ENCODE measurements around the gene CERS5.
"Not testable (repeated sequence)": the region's sequence is repeated elsewhere in the genome, so short reads cannot be mapped to it uniquely, and the experiment has no call there.

CERS5 gene

GRCh38 chr12:50160643-50161042 lies 6.5 kb downstream of the CERS5 start:
- Histone ChIP-seq H3K4me3 (replicated peaks; ENCODE audit: low read depth, low read length) (no peak overlapping the region), H3K27me3 (replicated peaks; ENCODE audit: control insufficient read depth, insufficient read depth, low read length) (no peaks in the 10 kb centered on the region), H3K36me3 (ENCODE audit: control insufficient read depth, insufficient read depth, low read length) (no peaks in the 10 kb centered on the region)
- no peak for DNase-seq (ENCODE audit: extremely low read depth, insufficient read length)
- TF ChIP-seq, protein P1, sequence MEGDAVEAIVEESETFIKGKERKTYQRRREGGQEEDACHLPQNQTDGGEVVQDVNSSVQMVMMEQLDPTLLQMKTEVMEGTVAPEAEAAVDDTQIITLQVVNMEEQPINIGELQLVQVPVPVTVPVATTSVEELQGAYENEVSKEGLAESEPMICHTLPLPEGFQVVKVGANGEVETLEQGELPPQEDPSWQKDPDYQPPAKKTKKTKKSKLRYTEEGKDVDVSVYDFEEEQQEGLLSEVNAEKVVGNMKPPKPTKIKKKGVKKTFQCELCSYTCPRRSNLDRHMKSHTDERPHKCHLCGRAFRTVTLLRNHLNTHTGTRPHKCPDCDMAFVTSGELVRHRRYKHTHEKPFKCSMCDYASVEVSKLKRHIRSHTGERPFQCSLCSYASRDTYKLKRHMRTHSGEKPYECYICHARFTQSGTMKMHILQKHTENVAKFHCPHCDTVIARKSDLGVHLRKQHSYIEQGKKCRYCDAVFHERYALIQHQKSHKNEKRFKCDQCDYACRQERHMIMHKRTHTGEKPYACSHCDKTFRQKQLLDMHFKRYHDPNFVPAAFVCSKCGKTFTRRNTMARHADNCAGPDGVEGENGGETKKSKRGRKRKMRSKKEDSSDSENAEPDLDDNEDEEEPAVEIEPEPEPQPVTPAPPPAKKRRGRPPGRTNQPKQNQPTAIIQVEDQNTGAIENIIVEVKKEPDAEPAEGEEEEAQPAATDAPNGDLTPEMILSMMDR (IDR thresholded peaks at IDR 0.05; ENCODE audit: insufficient read depth, low read length, poor library complexity, severe bottlenecking), result no peak

DNA sequence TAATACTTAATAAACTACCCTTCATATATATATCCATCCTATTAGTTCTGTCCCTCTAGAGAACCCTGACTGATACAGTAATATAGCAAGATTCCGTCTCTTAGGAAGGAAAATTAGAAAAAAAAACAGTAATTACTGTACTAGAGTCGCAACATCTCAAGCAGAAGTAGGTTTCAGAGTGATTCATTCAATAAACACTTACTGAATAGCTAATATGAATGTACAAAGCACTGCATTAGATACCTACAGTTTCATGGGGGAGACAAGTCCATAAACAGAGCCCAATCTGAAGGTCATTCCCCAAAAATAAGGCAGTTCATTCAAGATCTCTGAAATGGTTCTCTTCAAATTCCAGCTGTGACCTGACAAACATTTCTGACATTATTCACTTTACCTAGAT lies 9.9 kb downstream of the CERS5 start:
- TF ChIP-seq, protein P1 (IDR thresholded peaks at IDR 0.05; ENCODE audit: insufficient read depth, low read length, poor library complexity, severe bottlenecking), result no peak
- H3K27me3 ChIP-seq (replicated peaks; ENCODE audit: control insufficient read depth, insufficient read depth, low read length), result no peaks in the 10 kb centered on the region
- DNase-seq (ENCODE audit: extremely low read depth, insufficient read length), result no peak
- H3K36me3 ChIP-seq (ENCODE audit: control insufficient read depth, insufficient read depth, low read length), result no peaks in the 10 kb centered on the region
- no peak overlapping the region for H3K4me3 ChIP-seq (replicated peaks; ENCODE audit: low read depth, low read length)

GRCh38 chr12:50156641-50157040 lies 10.5 kb downstream of the CERS5 start:
- Histone ChIP-seq H3K27me3 (replicated peaks; ENCODE audit: control insufficient read depth, insufficient read depth, low read length) (no peaks in the 10 kb centered on the region), H3K36me3 (ENCODE audit: control insufficient read depth, insufficient read depth, low read length) (no peaks in the 10 kb centered on the region), H3K4me3 (replicated peaks; ENCODE audit: low read depth, low read length) (no peak overlapping the region)
- DNase-seq (ENCODE audit: extremely low read depth, insufficient read length), result no peak
- TF ChIP-seq, protein P1 (IDR thresholded peaks at IDR 0.05; ENCODE audit: insufficient read depth, low read length, poor library complexity, severe bottlenecking), result no peak

DNA sequence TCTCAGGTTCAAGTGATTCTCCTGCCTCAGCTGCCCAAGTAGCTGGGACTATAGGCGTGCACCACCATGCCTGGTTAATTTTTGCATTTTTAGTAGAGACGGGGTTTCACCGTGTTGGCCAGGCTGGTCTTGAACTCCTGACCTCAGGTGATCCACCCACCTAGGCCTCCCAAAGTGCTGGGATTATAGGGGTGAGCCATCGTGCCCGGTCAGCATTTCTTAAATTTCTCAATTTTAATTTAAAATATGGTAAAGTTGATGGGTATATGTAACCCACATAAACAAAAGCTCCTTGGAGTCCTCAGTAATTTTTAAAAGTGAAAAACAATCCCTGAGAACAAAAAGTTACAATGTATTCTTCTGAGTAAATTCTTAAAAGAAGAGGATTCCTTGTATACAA lies 12.2 kb downstream of the CERS5 start:
- H3K36me3 ChIP-seq (ENCODE audit: control insufficient read depth, insufficient read depth, low read length); H3K4me3 ChIP-seq (replicated peaks; ENCODE audit: low read depth, low read length); H3K27me3 ChIP-seq (replicated peaks; ENCODE audit: control insufficient read depth, insufficient read depth, low read length); DNase-seq (ENCODE audit: extremely low read depth, insufficient read length): not testable (repeated sequence)

GRCh38 chr12:50151047-50151687 lies 16.0 kb downstream of the CERS5 start:
- TF ChIP-seq, protein P1 (IDR thresholded peaks at IDR 0.05; ENCODE audit: insufficient read depth, low read length, poor library complexity, severe bottlenecking), result no peak
- Histone ChIP-seq H3K4me3 (replicated peaks; ENCODE audit: low read depth, low read length) (no peak overlapping the region), H3K36me3 (ENCODE audit: control insufficient read depth, insufficient read depth, low read length) (no peaks in the 10 kb centered on the region), H3K27me3 (replicated peaks; ENCODE audit: control insufficient read depth, insufficient read depth, low read length) (no peaks in the 10 kb centered on the region)
- DNase-seq (ENCODE audit: extremely low read depth, insufficient read length), result no peak

DNA sequence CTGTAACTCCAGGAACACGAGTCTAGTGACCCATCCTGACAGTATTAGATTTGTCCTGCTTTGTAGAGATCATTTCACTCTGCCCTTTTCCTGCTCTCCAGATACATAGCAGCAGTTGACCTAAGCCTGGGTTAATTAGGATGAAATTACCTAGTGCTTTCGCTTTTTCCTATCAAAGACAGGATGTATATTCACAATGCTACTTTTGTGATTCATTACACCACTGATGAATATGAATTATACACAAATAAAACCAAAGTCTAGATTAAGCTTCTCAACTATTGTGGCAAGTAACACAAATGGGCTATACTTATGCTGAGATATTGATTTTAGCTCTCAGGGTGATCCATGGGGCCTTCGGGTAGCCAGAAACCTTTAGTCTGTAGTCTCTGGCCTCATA lies 17.9 kb downstream of the CERS5 start:
- TF ChIP-seq, protein P1 (IDR thresholded peaks at IDR 0.05; ENCODE audit: insufficient read depth, low read length, poor library complexity, severe bottlenecking), result no peak
- H3K27me3 ChIP-seq (replicated peaks; ENCODE audit: control insufficient read depth, insufficient read depth, low read length), result no peaks in the 10 kb centered on the region
- no peak for DNase-seq (ENCODE audit: extremely low read depth, insufficient read length)
- no peak overlapping the region for H3K4me3 ChIP-seq (replicated peaks; ENCODE audit: low read depth, low read length)
- no peaks in the 10 kb centered on the region for H3K36me3 ChIP-seq (ENCODE audit: control insufficient read depth, insufficient read depth, low read length)

- H3K4me3 ChIP-seq (replicated peaks; ENCODE audit: low read depth, low read length); H3K36me3 ChIP-seq (ENCODE audit: control insufficient read depth, insufficient read depth, low read length); H3K27me3 ChIP-seq (replicated peaks; ENCODE audit: control insufficient read depth, insufficient read depth, low read length); DNase-seq (ENCODE audit: extremely low read depth, insufficient read length): not testable (repeated sequence)
Measured at GRCh38 chr12:50148011-50148410, 19.2 kb downstream of the CERS5 start.

Data from GM06990 (cell line).